Left lung (tissue), 10 donors: ENCODE results near the gene ZFHX3. TPM values are rescaled to one million over a fixed set of nuclear protein-coding genes. Genes with fewer than 3 reads are reported as not detected.
A peak's percentile ranks its signal among the peaks of the same experiment; 100 is the strongest.

Source experiments
- ATAC-seq: fragments of 200-7000 bp; cut with Tn5 transposase; one replicate; pipeline ENCODE4 v1.9.1; 2020; ENCODE audit warnings: moderate library complexity
- DNase-seq, 4 donors: peaks; one replicate each; pipeline ENCODE4 v3.0.0-alpha.2; 2013 to 2020
- H3K27ac ChIP-seq, 2 donors: fragments of 200-600 bp; sonication (generic) in 1 of 2; one replicate each; pipeline versions ENCODE4 v1.5.0 to v1.8.0; 2020 to 2021
- H3K27me3 ChIP-seq, 2 donors: fragments of 200-600 bp; sonication (generic) in 1 of 2; one replicate each; pipeline versions ENCODE4 v1.5.0 to v1.8.0; 2020 to 2021
- H3K36me3 ChIP-seq, 2 donors: fragments of 200-600 bp; sonication (generic) in 1 of 2; one replicate each; pipeline versions ENCODE4 v1.5.0 to v1.8.0; 2020 to 2021
- H3K4me1 ChIP-seq, 2 donors: fragments of 200-600 bp; one replicate each; pipeline ENCODE4 v1.8.0; 2021
- H3K4me3 ChIP-seq, 2 donors: fragments of 200-600 bp; sonication (generic) in 1 of 2; one replicate each; pipeline versions ENCODE4 v1.5.0 to v1.8.0; 2020 to 2021; ENCODE audit warnings: mild to moderate bottlenecking in 1 of 2
- H3K9me3 ChIP-seq, 2 donors: fragments of 200-600 bp; sonication (generic) in 1 of 2; one replicate each; pipeline versions ENCODE4 v1.5.0 to v1.8.0; 2020 to 2021
- intact Hi-C, 2 donors: fragments of 100-400 bp; cut with DNase I; formaldehyde crosslinking; loops; one replicate each; pipeline versions ENCODE4 v1.11.2 to v1.14.2; 2022
- polyA plus RNA-seq, 6 donors: library from polyadenylated mRNA; unstranded; fragments of 120-200 nt; gene quantifications; one replicate each; pipeline ENCODE4 v1.2.1, GENCODE V29; 2013; ENCODE audit not compliant: insufficient read length in 6 of 6
- total RNA-seq, 2 donors: library from RNA; stranded (reverse); fragmentation: NEBNext Ultra II Directional; extraction: Animal tissue kit (Norgen Biotek cat#: 25700); gene quantifications; one replicate each; pipeline ENCODE4 v1.2.1, GENCODE V29; 2021
- TF ChIP-seq, protein P1 (sequence below), 2 donors: fragments of 200-600 bp; sonication (generic) in 1 of 2; IDR thresholded peaks; one replicate each; pipeline versions ENCODE4 v1.5.0 to v1.8.0; 2021; ENCODE audit warnings: antibody characterized with exemption in 2 of 2
- donor health status: DM: no; HTN: yes; CAD: no.
- donor health status: DM: no; HTN: no; CAD: no.

ZFHX3 gene
- total and polyA plus RNA-seq, 8 donors: 21.4 to 34.7 (median 32.2) TPM

DNA sequence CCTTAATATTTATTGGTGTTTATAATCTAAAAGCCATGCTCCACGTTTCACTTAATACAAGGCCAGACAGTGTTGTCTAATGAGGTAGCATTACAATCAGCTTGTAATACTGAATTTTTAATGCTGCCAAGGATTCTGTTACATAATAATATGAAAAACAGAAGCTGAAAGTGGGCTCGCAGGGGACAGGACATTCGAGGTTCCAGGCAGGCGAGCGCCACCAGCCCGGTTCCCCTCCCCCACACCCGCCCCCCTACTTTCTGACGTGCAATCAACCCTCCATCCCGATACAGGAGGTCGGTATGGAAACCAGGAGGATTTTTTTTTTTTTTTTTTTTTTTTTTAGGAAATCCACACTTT, 6.2 kb upstream of the ZFHX3 start:
- Histone ChIP-seq H3K36me3 (no peaks in the 10 kb centered on the region), H3K9me3 (no peaks in the 10 kb centered on the region), H3K4me3 (no peak overlapping the region), H3K4me1 (peaks cover 24 to 55% of the 10 kb centered on the region in 2 donors), H3K27ac (peak overlapping the region in 1 of 2 donors; percentile 96), H3K27me3 (peaks cover 0 to 42% of the 10 kb centered on the region in 2 donors)
- TF ChIP-seq, protein P1, sequence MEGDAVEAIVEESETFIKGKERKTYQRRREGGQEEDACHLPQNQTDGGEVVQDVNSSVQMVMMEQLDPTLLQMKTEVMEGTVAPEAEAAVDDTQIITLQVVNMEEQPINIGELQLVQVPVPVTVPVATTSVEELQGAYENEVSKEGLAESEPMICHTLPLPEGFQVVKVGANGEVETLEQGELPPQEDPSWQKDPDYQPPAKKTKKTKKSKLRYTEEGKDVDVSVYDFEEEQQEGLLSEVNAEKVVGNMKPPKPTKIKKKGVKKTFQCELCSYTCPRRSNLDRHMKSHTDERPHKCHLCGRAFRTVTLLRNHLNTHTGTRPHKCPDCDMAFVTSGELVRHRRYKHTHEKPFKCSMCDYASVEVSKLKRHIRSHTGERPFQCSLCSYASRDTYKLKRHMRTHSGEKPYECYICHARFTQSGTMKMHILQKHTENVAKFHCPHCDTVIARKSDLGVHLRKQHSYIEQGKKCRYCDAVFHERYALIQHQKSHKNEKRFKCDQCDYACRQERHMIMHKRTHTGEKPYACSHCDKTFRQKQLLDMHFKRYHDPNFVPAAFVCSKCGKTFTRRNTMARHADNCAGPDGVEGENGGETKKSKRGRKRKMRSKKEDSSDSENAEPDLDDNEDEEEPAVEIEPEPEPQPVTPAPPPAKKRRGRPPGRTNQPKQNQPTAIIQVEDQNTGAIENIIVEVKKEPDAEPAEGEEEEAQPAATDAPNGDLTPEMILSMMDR (IDR thresholded peaks at IDR 0.05): no peak
- DNase-seq (peak in 1 of 4 donors; percentile 56), ATAC-seq (no peak)
- intact Hi-C loops: no loop called here

DNA sequence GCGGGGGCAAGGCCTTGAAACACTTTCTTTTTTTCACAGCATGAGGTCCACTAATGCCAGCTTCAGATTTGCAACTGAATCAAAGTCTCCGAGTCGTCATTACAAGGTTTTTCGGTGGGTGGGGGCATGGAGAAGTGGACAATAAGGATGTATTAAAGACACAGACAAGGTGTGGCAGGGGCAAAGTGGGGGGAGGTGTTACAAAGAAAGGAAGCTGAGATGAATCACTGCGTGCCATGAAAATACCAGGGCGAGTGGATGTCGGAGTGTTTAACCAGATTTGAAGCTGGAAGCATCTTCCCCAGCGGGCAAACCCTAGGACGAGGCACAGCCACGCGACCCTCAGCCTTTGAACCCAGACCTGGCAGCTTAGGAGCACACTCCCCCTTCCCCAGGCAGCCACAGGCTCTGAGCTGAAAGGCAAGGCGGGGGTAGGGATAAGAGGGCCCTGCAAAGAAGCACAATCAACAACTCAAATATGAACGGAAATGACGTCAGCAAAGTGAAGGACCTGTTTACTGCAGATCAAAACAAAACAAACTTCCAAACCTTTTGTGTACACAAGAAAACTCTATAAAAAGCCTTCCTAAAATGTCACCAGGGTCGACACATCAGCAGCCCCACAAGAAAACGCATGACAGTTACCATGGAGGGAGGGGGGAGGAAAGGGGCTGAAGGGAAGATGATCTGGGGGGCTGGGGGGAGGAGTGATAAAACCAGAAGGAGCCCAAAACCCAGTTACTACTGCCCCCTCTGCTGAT, 5.6 kb upstream of the ZFHX3 start:
- intact Hi-C loops: no loop called here
- no peak for DNase-seq
- ATAC-seq: no peak
- TF ChIP-seq, protein P1 (IDR thresholded peaks at IDR 0.05): no peak
- Histone ChIP-seq H3K4me3 (no peak overlapping the region), H3K36me3 (no peaks in the 10 kb centered on the region), H3K27ac (peak overlapping the region; percentile 37 to 96), H3K9me3 (no peaks in the 10 kb centered on the region), H3K27me3 (peaks cover 0 to 43% of the 10 kb centered on the region in 2 donors), H3K4me1 (peaks cover 29 to 61% of the 10 kb centered on the region in 2 donors)

DNA sequence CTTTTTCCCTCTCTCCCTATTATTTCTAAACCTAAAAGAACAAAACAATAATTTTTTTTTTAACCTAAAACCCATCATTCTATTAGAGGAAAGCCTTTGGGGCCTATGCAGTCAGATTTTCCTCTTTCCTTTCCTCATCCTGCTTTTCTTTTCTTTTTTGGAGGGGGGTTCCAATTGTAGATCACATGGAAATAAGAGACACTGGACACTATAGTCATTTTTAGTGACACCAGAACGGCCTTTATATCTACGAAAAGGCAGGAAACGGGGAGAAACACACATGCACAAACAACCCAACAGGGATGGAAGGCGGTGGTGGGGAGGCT, 5.1 kb upstream of the ZFHX3 start:
- TF ChIP-seq, protein P1 (IDR thresholded peaks at IDR 0.05): no peak
- DNase-seq: no peak
- Histone ChIP-seq H3K4me1 (peaks cover 29 to 66% of the 10 kb centered on the region in 2 donors), H3K9me3 (no peaks in the 10 kb centered on the region), H3K27ac (peak overlapping the region; percentile 37 to 96), H3K36me3 (no peaks in the 10 kb centered on the region), H3K4me3 (no peak overlapping the region), H3K27me3 (peaks cover 0 to 49% of the 10 kb centered on the region in 2 donors)
- ATAC-seq: no peak
- intact Hi-C loops: no loop called here

DNA sequence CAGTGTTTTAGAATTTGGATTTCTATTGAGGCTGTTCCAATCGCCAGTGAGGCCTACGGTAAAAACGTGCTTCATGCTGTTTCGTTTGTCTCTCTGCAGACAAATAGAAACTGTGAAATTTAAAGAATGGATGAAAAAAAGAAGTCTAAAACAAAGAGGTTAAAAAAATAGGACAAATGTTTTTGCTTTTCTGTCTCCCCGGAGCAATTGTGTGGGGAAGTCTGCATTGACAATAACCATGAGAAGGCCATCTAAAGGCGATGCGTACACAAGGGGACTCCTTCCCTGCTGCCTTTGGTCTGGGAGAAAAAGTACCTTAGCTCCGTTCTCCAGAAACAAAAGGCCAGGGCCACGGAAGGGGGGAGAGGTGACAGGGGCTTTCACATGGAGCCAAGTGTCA, 4.6 kb upstream of the ZFHX3 start:
- H3K27me3 ChIP-seq: peaks cover 0 to 51% of the 10 kb centered on the region in 2 donors
- intact Hi-C loops: no loop called here
- H3K36me3 ChIP-seq: no peaks in the 10 kb centered on the region
- no peak for ATAC-seq
- no peaks in the 10 kb centered on the region for H3K9me3 ChIP-seq
- H3K4me1 ChIP-seq: peaks cover 29 to 69% of the 10 kb centered on the region in 2 donors
- no peak overlapping the region for H3K4me3 ChIP-seq
- H3K27ac ChIP-seq: peak overlapping the region; percentile 37 to 96
- DNase-seq: no peak
- TF ChIP-seq, protein P1 (IDR thresholded peaks at IDR 0.05): no peak

DNA sequence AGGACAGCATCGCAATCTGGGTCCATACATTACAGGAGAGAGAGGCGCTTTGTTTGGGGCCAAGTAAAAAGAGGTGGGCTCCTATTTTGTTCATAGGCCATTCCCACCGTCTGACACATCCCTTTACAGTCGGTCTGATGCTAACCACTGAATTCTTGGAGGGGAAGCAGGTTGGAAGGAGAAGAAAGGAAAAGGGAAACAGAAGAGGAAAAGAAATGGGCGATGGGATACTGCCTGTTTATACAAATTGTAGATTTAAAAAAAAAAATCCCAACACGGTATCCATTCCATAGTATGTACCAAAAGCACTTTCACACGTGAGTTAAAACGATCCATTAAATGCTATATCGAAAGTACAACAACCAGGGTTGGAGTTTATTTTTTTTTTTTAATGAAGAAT, 4.0 kb upstream of the ZFHX3 start:
- peaks cover 32 to 70% of the 10 kb centered on the region in 2 donors for H3K4me1 ChIP-seq
- TF ChIP-seq, protein P1 (IDR thresholded peaks at IDR 0.05): no peak
- intact Hi-C loops: no loop called here

More for the DNA sequence above, 4.0 kb upstream of the ZFHX3 start:
- Histone ChIP-seq H3K9me3 (no peaks in the 10 kb centered on the region), H3K36me3 (no peaks in the 10 kb centered on the region), H3K27me3 (peaks cover 0 to 51% of the 10 kb centered on the region in 2 donors), H3K4me3 (no peak overlapping the region), H3K27ac (no peak overlapping the region)
- DNase-seq: no peak
- ATAC-seq: no peak
